Liver (tissue), 9 donors: Measurements from ENCODE around the gene TEX264. TPM values are rescaled to one million over a fixed set of nuclear protein-coding genes. Genes with fewer than 3 reads are reported as not detected.

Source experiments
- DNase-seq: peaks from one replicate; pipeline ENCODE4 v3.0.0-alpha.2; 2017; ENCODE audit warnings: low spot score
- H3K27ac ChIP-seq, 2 donors: one replicate each; pipeline ENCODE4 v1.7.0; 2013; ENCODE audit warnings: inconsistent platforms in 2 of 2, low read length in 2 of 2, control low read depth in 1 of 2, low read depth in 1 of 2, mild to moderate bottlenecking in 1 of 2
- H3K27me3 ChIP-seq, 4 donors: one replicate each; pipeline versions ENCODE4 v1.6.1 to v1.7.0; 2013; ENCODE audit warnings: low read length in 3 of 4, inconsistent platforms in 1 of 4, mild to moderate bottlenecking in 1 of 4, moderate library complexity in 1 of 4; ENCODE audit not compliant: control insufficient read depth in 4 of 4, insufficient read depth in 4 of 4
- H3K36me3 ChIP-seq, 4 donors: one replicate each; pipeline versions ENCODE4 v1.6.1 to v1.7.0; 2013; ENCODE audit warnings: low read length in 3 of 4, mild to moderate bottlenecking in 3 of 4, low read depth in 1 of 4, moderate library complexity in 1 of 4; ENCODE audit not compliant: control insufficient read depth in 4 of 4, insufficient read depth in 3 of 4
- H3K4me1 ChIP-seq, 4 donors: one replicate each; pipeline versions ENCODE4 v1.6.1 to v1.7.0; 2013; ENCODE audit warnings: low read length in 3 of 4, mild to moderate bottlenecking in 3 of 4, moderate library complexity in 1 of 4; ENCODE audit not compliant: control insufficient read depth in 4 of 4, insufficient read depth in 4 of 4
- H3K4me3 ChIP-seq, 3 donors: one replicate each; pipeline versions ENCODE4 v1.6.1 to v1.7.0; 2013; ENCODE audit warnings: low read length in 3 of 3, control low read depth in 1 of 3, low read depth in 1 of 3, mild to moderate bottlenecking in 1 of 3
- H3K9ac ChIP-seq, 2 donors: one replicate each; pipeline ENCODE4 v1.7.0; 2013; ENCODE audit warnings: low read length in 2 of 2, mild to moderate bottlenecking in 2 of 2, moderate library complexity in 2 of 2, control low read depth in 1 of 2, low read depth in 1 of 2
- H3K9me3 ChIP-seq, 4 donors: one replicate each; pipeline versions ENCODE4 v1.6.1 to v1.7.0; 2013; ENCODE audit warnings: low read length in 3 of 4; ENCODE audit not compliant: control insufficient read depth in 4 of 4
- ATF3 ChIP-seq: IDR thresholded peaks from 2 replicates; pipeline ENCODE4 v1.6.1; 2016; ENCODE audit warnings: antibody characterized with exemption
- EGR1 ChIP-seq, 2 donors: IDR thresholded peaks; 2 replicates each; pipeline ENCODE4 v1.6.1; 2016 to 2018; ENCODE audit warnings: antibody characterized with exemption in 2 of 2, low read depth in 2 of 2
- FOXA1 ChIP-seq: IDR thresholded peaks from 2 replicates; pipeline ENCODE4 v1.6.1; 2016; ENCODE audit warnings: antibody characterized with exemption
- FOXA2 ChIP-seq: IDR thresholded peaks from 2 replicates; pipeline ENCODE4 v1.6.1; 2016; ENCODE audit warnings: antibody characterized with exemption
- GABPA ChIP-seq, 2 donors: IDR thresholded peaks in 1 of 2; conservative IDR thresholded peaks in 1 of 2; 2 replicates each; pipeline ENCODE4 v1.6.1; 2016; ENCODE audit warnings: antibody characterized with exemption in 2 of 2, mild to moderate bottlenecking in 1 of 2, moderate library complexity in 1 of 2
- HNF4A ChIP-seq, 2 donors: conservative IDR thresholded peaks; 2 replicates each; pipeline ENCODE4 v1.6.1; 2016; ENCODE audit warnings: antibody characterized with exemption in 2 of 2, mild to moderate bottlenecking in 2 of 2
- HNF4G ChIP-seq: IDR thresholded peaks from 2 replicates; pipeline ENCODE4 v1.6.1; 2016; ENCODE audit warnings: antibody characterized with exemption
- JUND ChIP-seq, 2 donors: IDR thresholded peaks; 2 replicates each; pipeline ENCODE4 v1.6.1; 2016; ENCODE audit warnings: antibody characterized with exemption in 2 of 2
- NR2F2 ChIP-seq: IDR thresholded peaks from 2 replicates; pipeline ENCODE4 v1.6.1; 2016; ENCODE audit warnings: antibody characterized with exemption
- RAD21 ChIP-seq, 2 donors: IDR thresholded peaks; 2 replicates each; pipeline ENCODE4 v1.6.1; 2016; ENCODE audit warnings: antibody characterized with exemption in 2 of 2, mild to moderate bottlenecking in 2 of 2
- RXRA ChIP-seq, 2 donors: IDR thresholded peaks; 2 replicates each; pipeline ENCODE4 v1.6.1; 2017 to 2018; ENCODE audit warnings: antibody characterized with exemption in 2 of 2, mild to moderate bottlenecking in 1 of 2
- TAF1 ChIP-seq: conservative IDR thresholded peaks from 2 replicates; pipeline ENCODE4 v1.6.1; 2016; ENCODE audit warnings: antibody characterized with exemption, mild to moderate bottlenecking
- YY1 ChIP-seq: IDR thresholded peaks from 2 replicates; pipeline ENCODE4 v1.6.1; 2016; ENCODE audit warnings: antibody characterized with exemption, mild to moderate bottlenecking
- WGBS: extraction: QIAGEN DNeasy Blood & Tissue Kit; methylation state at CpG from one replicate; pipeline ENCODE4 v1.1.7; 2013; 5-methylcytosine and 5-hydroxymethylcytosine counted together
- polyA plus RNA-seq, 2 donors: library from polyadenylated mRNA; stranded (reverse) in 1 of 2; unstranded in 1 of 2; fragments of 200-250 nt in 1 of 2; fragments of >200 nt in 1 of 2; fragmentation: Nextera tagmentation in 1 of 2; extraction: Ambion mirVana in 1 of 2; gene quantifications; one replicate each; pipeline versions ENCODE4 v1.2.1 to v1.2.3, GENCODE V29; 2013 to 2015
- total RNA-seq, 2 donors: library from RNA; depleted of rRNA; stranded (reverse); fragments of >200 nt; gene quantifications; one replicate each; pipeline ENCODE4 v1.2.3, GENCODE V29; 2014
- TF ChIP-seq, protein P1 (sequence below): IDR thresholded peaks from 2 replicates; pipeline ENCODE4 v1.6.1; 2016; ENCODE audit warnings: antibody characterized with exemption
- TF ChIP-seq, protein P2 (sequence below): IDR thresholded peaks from 2 replicates; pipeline ENCODE4 v1.6.1; 2016; ENCODE audit warnings: antibody characterized with exemption
- TF ChIP-seq, protein P3 (sequence below): IDR thresholded peaks from 2 replicates; pipeline ENCODE4 v1.6.1; 2016; ENCODE audit warnings: antibody characterized with exemption, mild to moderate bottlenecking
- donor health status: healthy.
- donor health status: healthy.
- donor health status: healthy.
- donor health status: healthy.
- donor health status: healthy.

The TEX264 gene
- total and polyA plus RNA-seq, 4 donors = 21.2 to 48.4 (median 35.6) TPM

DNA sequence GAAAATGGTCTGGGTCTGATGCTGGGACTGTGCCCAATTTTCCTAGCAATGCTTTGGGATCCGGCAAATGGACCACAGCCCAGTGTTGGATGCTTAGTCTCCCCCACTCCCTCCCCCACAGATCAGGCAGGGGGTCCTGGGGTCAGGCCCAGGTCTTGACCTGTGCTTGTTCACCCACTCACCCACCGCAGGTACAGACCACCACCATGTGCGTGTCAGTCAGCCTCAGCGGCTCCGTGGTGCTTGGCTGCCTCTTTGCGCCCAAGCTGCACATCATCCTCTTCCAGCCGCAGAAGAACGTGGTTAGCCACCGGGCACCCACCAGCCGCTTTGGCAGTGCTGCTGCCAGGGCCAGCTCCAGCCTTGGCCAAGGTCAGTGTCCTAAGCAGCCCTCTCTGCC lies 46.4 kb downstream of the TEX264 start:
- H3K9ac ChIP-seq = no peak overlapping the region
- H3K4me3 ChIP-seq = no peak overlapping the region
- no peak overlapping the region for H3K27ac ChIP-seq
- H3K36me3 ChIP-seq = no peaks in the 10 kb centered on the region
- no peak for TF ChIP-seq FOXA1
- TF ChIP-seq HNF4G = no peak
- TF ChIP-seq RAD21 (IDR thresholded peaks at IDR 0.05) = no peak
- TF ChIP-seq, protein P1, sequence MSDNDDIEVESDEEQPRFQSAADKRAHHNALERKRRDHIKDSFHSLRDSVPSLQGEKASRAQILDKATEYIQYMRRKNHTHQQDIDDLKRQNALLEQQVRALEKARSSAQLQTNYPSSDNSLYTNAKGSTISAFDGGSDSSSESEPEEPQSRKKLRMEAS = no peak
- TF ChIP-seq, protein P2, sequence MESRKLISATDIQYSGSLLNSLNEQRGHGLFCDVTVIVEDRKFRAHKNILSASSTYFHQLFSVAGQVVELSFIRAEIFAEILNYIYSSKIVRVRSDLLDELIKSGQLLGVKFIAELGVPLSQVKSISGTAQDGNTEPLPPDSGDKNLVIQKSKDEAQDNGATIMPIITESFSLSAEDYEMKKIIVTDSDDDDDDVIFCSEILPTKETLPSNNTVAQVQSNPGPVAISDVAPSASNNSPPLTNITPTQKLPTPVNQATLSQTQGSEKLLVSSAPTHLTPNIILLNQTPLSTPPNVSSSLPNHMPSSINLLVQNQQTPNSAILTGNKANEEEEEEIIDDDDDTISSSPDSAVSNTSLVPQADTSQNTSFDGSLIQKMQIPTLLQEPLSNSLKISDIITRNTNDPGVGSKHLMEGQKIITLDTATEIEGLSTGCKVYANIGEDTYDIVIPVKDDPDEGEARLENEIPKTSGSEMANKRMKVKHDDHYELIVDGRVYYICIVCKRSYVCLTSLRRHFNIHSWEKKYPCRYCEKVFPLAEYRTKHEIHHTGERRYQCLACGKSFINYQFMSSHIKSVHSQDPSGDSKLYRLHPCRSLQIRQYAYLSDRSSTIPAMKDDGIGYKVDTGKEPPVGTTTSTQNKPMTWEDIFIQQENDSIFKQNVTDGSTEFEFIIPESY = no peak
- no peak for TF ChIP-seq JUND (IDR thresholded peaks at IDR 0.05)
- TF ChIP-seq ATF3 = no peak
- TF ChIP-seq GABPA (IDR thresholded peaks at IDR 0.05 in 1 of 2, conservative IDR thresholded peaks at IDR 0.05 in 1 of 2) = no peak
- no peak for TF ChIP-seq FOXA2
- no peak for TF ChIP-seq YY1
- no peaks in the 10 kb centered on the region for H3K4me1 ChIP-seq
- DNase-seq = no peak
- no peaks in the 10 kb centered on the region for H3K27me3 ChIP-seq
- no peaks in the 10 kb centered on the region for H3K9me3 ChIP-seq
- 93% methylated on average over 10 of the region's 10 CpGs for WGBS

- no peak overlapping the region for H3K9ac ChIP-seq
- no peak overlapping the region for H3K4me3 ChIP-seq
- H3K36me3 ChIP-seq = no peaks in the 10 kb centered on the region
- DNase-seq = no peak
- no peak overlapping the region for H3K27ac ChIP-seq
- H3K9me3 ChIP-seq = no peaks in the 10 kb centered on the region
- 85% methylated on average over 7 of the region's 7 CpGs for WGBS
- H3K27me3 ChIP-seq = no peaks in the 10 kb centered on the region
- TF ChIP-seq ATF3 (no peak), TAF1 (no peak), HNF4G (no peak)
- no peaks in the 10 kb centered on the region for H3K4me1 ChIP-seq
These were observed 46.9 kb downstream of the TEX264 start for GRCh38 chr3:51717947-51718346.

GRCh38 chr3:51718547-51719409 lies 47.7 kb downstream of the TEX264 start:
- WGBS = 44% methylated on average over 16 of the region's 16 CpGs
- no peak overlapping the region for H3K9ac ChIP-seq
- no peak overlapping the region for H3K4me3 ChIP-seq
- no peaks in the 10 kb centered on the region for H3K36me3 ChIP-seq
- H3K9me3 ChIP-seq = no peaks in the 10 kb centered on the region
- no peaks in the 10 kb centered on the region for H3K4me1 ChIP-seq
- H3K27ac ChIP-seq = no peak overlapping the region
- no peaks in the 10 kb centered on the region for H3K27me3 ChIP-seq
- peak; percentile 55 for DNase-seq
- TF ChIP-seq HNF4G = no peak
- TF ChIP-seq, protein P2 = no peak
- peak; percentile 48 to 71 for TF ChIP-seq HNF4A (conservative IDR thresholded peaks at IDR 0.05)
- no peak for TF ChIP-seq ATF3
- no peak for TF ChIP-seq NR2F2
- TF ChIP-seq EGR1 (IDR thresholded peaks at IDR 0.05; ENCODE audit: low read depth in 2 of 2) = no peak
- TF ChIP-seq, protein P1 = no peak
- TF ChIP-seq TAF1 = no peak
- no peak for TF ChIP-seq FOXA1
- peak; percentile 72 to 84 for TF ChIP-seq RAD21 (IDR thresholded peaks at IDR 0.05)
- TF ChIP-seq, protein P3, sequence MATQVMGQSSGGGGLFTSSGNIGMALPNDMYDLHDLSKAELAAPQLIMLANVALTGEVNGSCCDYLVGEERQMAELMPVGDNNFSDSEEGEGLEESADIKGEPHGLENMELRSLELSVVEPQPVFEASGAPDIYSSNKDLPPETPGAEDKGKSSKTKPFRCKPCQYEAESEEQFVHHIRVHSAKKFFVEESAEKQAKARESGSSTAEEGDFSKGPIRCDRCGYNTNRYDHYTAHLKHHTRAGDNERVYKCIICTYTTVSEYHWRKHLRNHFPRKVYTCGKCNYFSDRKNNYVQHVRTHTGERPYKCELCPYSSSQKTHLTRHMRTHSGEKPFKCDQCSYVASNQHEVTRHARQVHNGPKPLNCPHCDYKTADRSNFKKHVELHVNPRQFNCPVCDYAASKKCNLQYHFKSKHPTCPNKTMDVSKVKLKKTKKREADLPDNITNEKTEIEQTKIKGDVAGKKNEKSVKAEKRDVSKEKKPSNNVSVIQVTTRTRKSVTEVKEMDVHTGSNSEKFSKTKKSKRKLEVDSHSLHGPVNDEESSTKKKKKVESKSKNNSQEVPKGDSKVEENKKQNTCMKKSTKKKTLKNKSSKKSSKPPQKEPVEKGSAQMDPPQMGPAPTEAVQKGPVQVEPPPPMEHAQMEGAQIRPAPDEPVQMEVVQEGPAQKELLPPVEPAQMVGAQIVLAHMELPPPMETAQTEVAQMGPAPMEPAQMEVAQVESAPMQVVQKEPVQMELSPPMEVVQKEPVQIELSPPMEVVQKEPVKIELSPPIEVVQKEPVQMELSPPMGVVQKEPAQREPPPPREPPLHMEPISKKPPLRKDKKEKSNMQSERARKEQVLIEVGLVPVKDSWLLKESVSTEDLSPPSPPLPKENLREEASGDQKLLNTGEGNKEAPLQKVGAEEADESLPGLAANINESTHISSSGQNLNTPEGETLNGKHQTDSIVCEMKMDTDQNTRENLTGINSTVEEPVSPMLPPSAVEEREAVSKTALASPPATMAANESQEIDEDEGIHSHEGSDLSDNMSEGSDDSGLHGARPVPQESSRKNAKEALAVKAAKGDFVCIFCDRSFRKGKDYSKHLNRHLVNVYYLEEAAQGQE = no peak
- peak in 1 of 2 donors; percentile 45 for TF ChIP-seq RXRA (IDR thresholded peaks at IDR 0.05)
- TF ChIP-seq YY1 = no peak
